ENCODE results near the gene CARD9. TPM values are rescaled to one million over a fixed set of nuclear protein-coding genes. Genes with fewer than 3 reads are reported as not detected.
A peak's percentile ranks its signal among the peaks of the same experiment; 100 is the strongest.

CARD9 gene
- total RNA-seq, 6 experiments from 2014 or later: 0.48 to 1.6 (median 1.1) TPM

GRCh38 chr9:136318776-136319241 is 54.7 kb downstream of the CARD9 start:
- ATAC-seq (no peak), DNase-seq (no peak)
- Histone ChIP-seq H3K36me3 (no peaks in the 10 kb centered on the region), H3K9me3 (peaks cover 0 to 4% (median 0%) of the 10 kb centered on the region in 4 donors), H3K4me1 (no peaks in the 10 kb centered on the region), H3K4me3 (no peak overlapping the region), H3K27me3 (no peaks in the 10 kb centered on the region), H3K27ac (no peak overlapping the region)
- TF ChIP-seq POLR2A (IDR thresholded peaks at IDR 0.05) (no peak), CTCF (IDR thresholded peaks at IDR 0.05) (no peak)
- intact Hi-C loops (cut with DNase I): no loop called here
- no CpG with 5 or more reads among the region's 16 CpGs for WGBS (ENCODE audit: insufficient coverage, low coverage, low lambda C conversion rate, missing lambda C conversion rate)

GRCh38 chr9:136318111-136318775 is 55.2 kb downstream of the CARD9 start:
- H3K9me3 ChIP-seq: peaks cover 0 to 4% (median 0%) of the 10 kb centered on the region in 4 donors
- H3K27me3 ChIP-seq: no peaks in the 10 kb centered on the region
- no peaks in the 10 kb centered on the region for H3K36me3 ChIP-seq
- H3K4me1 ChIP-seq: no peaks in the 10 kb centered on the region
- intact Hi-C loops (cut with DNase I): no loop called here
- WGBS (ENCODE audit: insufficient coverage, low coverage, low lambda C conversion rate, missing lambda C conversion rate): 87% methylated on average over 4 of the region's 21 CpGs
- DNase-seq: no peak
- ATAC-seq: no peak
- no peak overlapping the region for H3K4me3 ChIP-seq
- H3K27ac ChIP-seq: no peak overlapping the region
- TF ChIP-seq CTCF (IDR thresholded peaks at IDR 0.05) (no peak), POLR2A (IDR thresholded peaks at IDR 0.05) (no peak)

- Histone ChIP-seq H3K9me3 (peaks cover 0 to 4% (median 0%) of the 10 kb centered on the region in 4 donors), H3K27me3 (no peaks in the 10 kb centered on the region), H3K27ac (no peak overlapping the region), H3K4me1 (no peaks in the 10 kb centered on the region), H3K4me3 (no peak overlapping the region), H3K36me3 (no peaks in the 10 kb centered on the region)
- DNase-seq: no peak
- TF ChIP-seq POLR2A (IDR thresholded peaks at IDR 0.05) (no peak), CTCF (IDR thresholded peaks at IDR 0.05) (no peak)
- intact Hi-C loops (cut with DNase I): no loop called here
- no peak for ATAC-seq
- 81% methylated on average over 6 of the region's 16 CpGs for WGBS (ENCODE audit: insufficient coverage, low coverage, low lambda C conversion rate, missing lambda C conversion rate)
These were observed 55.8 kb downstream of the CARD9 start for GRCh38 chr9:136317695-136318094.

GRCh38 chr9:136316896-136317676 is 56.4 kb downstream of the CARD9 start:
- intact Hi-C loops (cut with DNase I): no loop called here
- WGBS (ENCODE audit: insufficient coverage, low coverage, low lambda C conversion rate, missing lambda C conversion rate): no CpG with 5 or more reads among the region's 13 CpGs
- H3K36me3 ChIP-seq: no peaks in the 10 kb centered on the region
- peaks cover 0 to 4% (median 0%) of the 10 kb centered on the region in 4 donors for H3K9me3 ChIP-seq
- TF ChIP-seq CTCF (IDR thresholded peaks at IDR 0.05) (no peak), POLR2A (IDR thresholded peaks at IDR 0.05) (no peak)
- no peak overlapping the region for H3K27ac ChIP-seq
- ATAC-seq (peak in 2 of 4 donors; percentile 4 to 55), DNase-seq (no peak)
- no peaks in the 10 kb centered on the region for H3K4me1 ChIP-seq
- no peaks in the 10 kb centered on the region for H3K27me3 ChIP-seq
- no peak overlapping the region for H3K4me3 ChIP-seq
